DOHH2 (cell line): ENCODE measurements around the gene ADGRL2.

Experiments
- CTCF ChIP-seq: fragments of 200-600 bp; sonication (generic); IDR thresholded peaks from one replicate; pipeline ENCODE4 v1.5.1; 2014; ENCODE audit warnings: antibody characterized with exemption, mild to moderate bottlenecking, low read depth, low read length; ENCODE audit not compliant: poor library complexity, severe bottlenecking
- EZH2phosphoT487 ChIP-seq: fragments of 200-600 bp; sonication (generic); IDR thresholded peaks from 2 replicates; pipeline ENCODE4 v1.6.1; 2017; ENCODE audit warnings: borderline replicate concordance, mild to moderate bottlenecking, antibody characterized with exemption, low read length, moderate library complexity, mixed read lengths

- TF ChIP-seq CTCF (no peak), EZH2phosphoT487 (no peak)
Observed at GRCh38 chr1:81867235-81867634, 66.5 kb downstream of the ADGRL2 start.
